HG03432 (cell line): Measurements from ENCODE around the gene LPAR2.
A peak's percentile ranks its signal among the peaks of the same experiment; 100 is the strongest.
"Not testable (repeated sequence)": the region's sequence is repeated elsewhere in the genome, so short reads cannot be mapped to it uniquely, and the experiment has no call there.

Experiments
- ATAC-seq: cut with Tn5 transposase; IDR thresholded peaks from one replicate; pipeline ENCODE4 v1.9.1; 2021; ENCODE audit warnings: mild to moderate bottlenecking, moderate library complexity; ENCODE audit not compliant: unreplicated experiment

Gene LPAR2

DNA sequence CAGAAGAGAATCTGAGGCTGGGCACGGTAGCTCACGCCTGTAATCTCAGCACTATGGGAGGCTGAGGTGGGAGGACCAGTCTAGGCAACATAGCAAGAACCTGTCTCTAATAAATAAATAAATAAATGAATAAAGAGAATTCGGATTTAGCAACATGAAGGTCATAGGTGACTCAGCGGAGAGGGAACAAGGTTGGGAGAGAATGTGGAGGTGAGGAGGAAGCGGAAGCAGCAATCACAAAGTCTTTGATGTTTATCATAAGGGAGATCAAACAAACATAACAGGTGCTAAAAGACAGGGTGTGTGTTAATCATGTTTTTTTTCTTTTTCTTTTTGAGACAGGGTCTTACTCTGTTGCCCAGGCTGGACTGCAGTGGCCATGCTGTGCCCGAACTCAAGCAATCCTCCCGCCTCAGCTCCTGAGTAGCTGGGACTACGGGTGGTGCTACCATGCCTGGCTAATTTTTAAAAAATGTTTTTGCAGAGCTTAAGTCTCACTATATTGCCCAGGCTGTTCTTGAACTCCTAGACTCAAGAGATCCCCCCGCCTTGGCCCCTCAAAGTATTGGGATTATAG lies 25.8 kb downstream of the LPAR2 start:
- no peak for ATAC-seq

DNA sequence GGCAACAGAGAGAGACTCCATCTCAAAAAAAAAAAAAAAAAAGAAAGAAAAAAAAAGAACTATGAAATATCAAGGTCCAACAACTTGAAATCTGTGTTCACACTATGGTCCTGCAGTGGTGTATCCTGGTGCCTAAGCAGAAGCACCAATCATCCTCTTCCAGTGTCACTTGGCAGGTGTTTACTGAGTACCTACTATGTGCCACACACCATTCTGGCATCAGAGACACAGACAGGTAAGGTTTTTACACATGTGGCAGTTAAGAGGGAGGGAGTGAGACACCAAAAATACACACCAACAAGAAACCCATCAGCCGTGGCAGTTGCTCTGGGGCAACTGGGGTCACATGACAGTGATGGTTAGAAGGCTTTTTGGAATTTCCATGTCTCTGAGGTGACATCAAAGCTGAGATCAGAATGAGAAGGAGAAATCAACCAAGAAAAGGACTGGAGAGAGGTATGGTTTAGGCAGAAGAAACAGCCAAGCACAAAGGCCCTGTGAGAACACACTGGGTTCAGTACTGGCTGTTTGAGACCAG lies 27.2 kb downstream of the LPAR2 start:
- no peak for ATAC-seq

DNA sequence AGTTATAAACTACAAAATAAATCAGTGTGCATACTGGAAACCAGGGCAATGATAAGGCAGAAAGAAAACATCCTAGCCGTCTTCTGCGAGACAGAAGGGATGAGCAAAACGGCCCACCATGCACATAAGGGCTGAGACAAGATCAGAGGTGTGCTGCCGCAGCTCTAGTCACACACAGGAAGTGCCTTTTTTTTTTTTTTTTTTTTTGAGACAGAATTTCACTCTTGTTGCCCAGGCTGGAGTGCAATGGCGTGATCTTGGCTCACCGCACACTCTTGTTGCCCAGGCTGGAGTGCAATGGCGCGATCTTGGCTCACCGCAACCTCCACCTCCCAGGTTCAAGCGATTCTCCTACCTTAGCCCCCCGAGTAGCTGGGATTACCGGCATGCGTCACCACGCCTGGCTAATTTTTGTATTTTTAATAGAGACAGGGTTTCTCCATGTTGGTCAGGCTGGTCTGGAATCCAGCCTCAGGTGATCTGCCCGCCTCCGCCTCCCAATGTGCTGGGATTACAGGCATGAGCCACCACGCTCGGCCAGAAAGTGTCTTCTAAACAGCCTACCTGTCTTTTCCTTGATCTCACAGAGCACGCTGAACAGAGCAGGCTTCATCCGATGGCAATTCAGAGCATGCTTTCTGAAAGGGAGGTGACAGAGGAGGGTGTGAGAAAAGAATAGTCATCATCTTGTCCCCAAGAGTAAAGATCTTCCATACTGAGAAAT lies 29.1 kb downstream of the LPAR2 start:
- not testable (repeated sequence) for ATAC-seq

DNA sequence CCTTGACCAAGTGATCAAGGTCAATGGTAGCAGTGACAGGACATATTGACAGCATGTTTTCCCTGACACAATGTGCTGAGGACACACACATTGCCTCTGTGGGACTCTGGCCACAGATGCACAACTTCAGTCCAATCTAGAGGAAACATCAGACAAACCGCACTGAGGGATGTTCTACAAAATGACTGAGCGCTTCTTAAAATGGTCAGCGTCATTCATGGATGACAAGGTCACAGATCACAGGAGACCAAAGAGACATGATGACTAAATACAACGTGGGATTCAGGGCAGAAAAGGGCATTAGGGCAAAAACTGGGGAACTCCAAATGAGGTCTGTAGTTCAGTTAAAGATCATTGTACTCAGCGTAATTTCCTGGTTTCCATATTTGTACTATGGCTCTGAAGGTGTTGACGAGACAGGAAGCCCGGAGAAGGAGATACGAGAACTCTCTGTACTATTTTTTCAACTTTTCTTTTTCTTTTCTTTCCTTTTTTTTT lies 30.2 kb downstream of the LPAR2 start:
- peak; percentile 74 for ATAC-seq

DNA sequence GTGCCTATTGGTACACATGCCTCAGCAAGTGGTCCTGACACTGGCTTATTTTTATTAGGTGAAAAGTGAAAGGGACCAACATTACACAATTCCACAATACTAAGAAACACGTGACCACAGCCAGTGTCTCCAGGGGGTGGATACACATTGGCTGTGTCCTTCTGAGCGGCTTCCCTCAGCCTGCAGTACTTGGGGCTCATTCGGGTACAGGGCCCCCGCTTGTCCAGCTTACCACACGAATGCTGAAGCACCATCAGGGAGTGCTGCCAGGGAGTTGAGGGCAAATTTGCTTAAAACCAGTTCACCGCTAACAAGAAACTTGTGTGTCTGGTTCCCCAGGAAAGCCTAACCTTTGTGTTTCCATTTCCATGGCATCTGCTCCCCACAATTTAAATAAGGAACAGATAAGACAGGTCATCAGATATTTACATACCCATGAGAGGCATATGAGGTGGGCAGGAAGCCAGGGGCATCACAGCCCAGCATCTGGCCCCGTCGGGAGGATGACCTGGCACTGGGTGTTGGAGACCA lies 32.8 kb downstream of the LPAR2 start:
- no peak for ATAC-seq

DNA sequence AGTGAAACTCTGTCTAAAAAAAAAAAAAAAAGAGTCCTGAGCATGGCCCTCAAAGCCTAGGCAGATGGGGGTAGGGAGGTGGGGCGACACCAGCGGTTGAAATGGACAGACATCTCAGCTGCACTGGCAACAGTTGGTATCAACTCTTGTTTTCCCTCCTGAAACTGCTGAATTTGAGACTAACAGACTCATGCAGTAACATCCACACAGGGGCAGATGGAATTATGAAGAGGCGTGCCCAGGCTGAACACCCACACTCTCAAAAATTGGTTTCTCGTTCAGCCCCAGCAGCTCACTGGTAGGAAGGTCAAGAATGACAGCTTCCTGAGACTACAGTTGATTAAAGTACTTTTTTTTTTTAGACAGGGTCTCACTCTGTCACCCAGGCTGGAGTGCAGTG lies 33.6 kb downstream of the LPAR2 start:
- no peak for ATAC-seq

DNA sequence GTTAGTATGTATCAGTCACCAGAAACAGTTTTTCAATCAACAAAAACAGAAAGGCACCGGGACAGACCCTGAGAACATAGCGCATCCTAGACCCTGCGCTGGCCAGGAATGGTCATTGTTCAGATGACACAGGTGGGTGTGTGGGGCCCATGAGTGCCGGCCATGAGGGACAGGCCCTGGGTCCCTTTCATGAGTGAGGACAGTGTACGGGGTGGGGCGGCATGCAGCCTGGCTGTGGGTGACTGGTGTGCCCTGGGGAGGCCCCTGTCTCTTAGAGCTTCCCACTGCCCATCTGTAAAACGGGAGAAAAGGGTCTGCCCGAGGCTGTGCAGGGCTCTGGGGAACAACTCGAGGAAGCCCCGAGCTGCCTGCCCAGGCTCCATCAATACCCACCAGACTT lies 35.3 kb downstream of the LPAR2 start:
- ATAC-seq, result no peak

DNA sequence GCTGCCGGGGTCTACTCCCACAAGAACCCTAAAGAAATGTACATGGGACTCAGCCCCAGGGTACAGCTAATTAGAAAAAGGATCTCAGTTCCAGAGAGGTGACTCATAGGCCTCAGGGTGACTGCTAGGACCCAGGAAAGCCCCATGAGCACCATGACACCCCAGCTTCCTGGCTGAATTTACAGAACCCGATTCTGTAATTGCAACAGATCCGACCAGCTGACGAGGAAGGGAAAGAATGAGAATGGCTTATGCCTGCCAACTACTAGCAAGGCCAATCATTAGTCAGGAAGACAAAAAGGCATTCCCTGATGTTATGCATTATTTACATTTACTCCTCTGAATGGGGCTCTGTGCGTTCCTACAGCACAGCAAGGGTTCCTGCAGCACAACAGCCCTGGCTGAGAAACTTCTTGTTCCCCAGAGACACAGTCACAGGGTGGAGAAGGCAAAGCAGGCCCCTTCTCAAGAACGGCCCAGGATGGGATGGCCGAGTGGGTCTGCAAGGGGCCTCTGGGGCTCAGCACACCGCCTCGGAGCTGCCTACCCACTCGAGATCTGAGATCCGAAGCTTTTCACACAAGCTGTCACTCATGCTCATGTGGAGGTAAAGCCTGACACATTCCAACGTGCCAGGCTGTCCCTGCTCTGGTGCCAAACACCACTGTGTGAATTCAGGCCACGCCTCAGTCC lies 36.7 kb downstream of the LPAR2 start:
- ATAC-seq, result peak; percentile 77

DNA sequence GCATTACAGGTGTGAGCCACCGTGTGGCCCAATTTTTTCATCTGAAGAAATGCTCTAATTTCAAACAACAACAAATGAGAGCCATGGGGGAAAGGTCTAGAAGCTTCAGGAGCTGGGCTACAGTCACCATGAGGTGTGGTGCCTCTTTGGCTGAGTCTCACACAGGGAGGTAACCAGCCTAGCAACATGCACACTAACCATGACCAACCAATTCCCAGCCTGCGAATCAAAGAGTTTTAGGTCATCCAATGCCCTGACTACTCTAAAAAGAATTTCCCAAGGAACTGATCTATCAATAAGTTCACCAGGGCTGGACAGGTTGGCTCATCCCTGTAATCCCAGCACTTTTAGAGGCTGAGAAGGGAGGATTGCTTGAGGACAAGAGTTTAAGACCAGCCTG lies 39.5 kb downstream of the LPAR2 start:
- ATAC-seq, result no peak

DNA sequence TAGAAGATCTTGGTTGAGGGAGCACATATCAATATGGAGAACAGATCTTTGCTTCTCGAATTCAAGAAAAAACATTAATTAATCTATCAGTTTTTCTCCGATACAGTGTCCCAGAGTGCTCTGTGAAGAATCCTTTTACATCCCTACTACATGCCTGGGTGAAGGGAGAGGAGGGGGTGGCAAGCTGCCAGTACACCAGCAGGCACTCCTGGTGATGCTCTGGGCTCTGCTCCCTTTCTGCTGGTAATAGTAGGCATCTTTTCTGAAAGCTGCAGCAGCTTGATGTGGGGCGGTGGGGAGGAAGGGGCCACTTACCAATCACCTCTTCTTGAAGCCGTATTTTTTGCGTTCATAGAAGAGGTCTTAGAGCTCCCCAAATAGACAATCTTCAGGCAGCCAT lies 40.2 kb downstream of the LPAR2 start:
- ATAC-seq, result no peak

DNA sequence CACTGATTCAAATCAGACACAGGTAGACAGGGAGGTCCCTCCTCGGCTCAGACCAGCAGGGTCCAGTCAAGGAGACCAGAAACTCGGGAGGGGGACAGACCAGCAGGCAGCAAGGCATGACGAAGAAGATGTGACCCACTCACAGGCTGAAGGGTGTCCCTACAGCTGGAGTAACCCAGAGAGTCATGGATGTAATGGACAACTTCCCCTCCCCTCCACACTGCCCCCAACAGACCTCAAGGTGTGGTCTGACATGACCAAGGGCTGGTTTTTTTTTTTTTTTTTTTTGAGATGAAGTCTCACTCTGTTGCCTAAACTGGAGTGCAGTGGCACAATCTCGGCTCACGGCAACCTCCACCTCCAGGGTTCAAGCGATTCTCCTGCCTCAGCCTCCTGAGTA lies 43.7 kb downstream of the LPAR2 start:
- no peak for ATAC-seq

DNA sequence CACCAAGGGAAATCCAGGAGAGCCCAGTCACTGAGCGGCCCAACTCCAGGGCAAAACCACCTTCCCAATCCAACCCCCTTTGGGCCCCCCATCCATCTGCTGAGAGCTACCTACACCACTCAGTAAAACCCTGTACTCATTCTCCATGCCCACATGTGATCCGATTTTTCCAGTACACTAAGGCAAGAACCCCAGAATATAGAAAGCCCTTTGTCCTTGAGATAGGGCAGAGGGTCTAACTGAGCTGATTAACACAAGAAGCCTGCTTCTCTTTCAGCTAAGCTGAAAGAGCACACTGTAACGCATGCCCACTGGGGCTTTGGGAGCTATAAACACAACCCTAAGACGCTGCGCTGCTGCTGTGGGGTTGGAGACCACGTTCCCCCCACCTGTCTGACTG lies 45.5 kb downstream of the LPAR2 start:
- no peak for ATAC-seq

DNA sequence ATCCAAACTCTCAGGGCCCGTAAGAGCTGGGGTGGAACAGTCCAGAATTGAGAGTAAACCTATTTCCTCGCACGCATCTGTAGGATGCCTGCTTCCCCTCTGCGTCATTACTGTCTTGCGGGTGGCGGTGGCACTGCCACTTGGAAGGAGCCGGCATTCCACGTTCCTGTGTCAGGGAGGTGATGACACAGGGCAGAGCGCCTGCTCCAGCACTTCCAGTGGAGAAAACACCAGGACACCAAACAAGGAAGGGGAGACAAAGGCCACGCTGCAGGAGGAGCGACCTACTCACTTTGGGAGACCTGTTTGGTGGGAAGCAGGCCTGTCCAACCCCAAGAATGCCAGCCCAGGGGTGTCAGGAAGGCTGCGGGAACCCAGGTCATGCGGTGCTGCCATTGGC lies 46.6 kb downstream of the LPAR2 start:
- ATAC-seq, result no peak

DNA sequence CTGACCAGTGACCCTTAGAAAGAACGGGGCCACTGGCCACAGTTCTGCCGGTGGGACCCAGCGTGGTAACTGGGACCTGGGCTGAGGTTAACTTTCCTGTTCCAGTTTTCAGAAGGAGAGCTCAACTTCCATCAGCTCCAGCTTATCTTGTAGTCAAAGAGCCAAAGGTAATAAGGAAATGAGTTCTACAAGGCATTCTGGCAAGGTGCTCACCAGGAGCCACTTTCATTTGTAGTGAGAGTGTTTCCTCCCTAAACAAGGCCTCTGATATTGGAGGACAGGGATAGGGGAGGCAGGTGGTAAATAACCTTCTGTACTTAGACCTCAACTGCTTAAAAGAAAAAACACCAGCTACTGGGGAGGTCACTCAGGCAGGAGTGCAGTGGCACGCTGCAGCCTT lies 47.6 kb downstream of the LPAR2 start:
- no peak for ATAC-seq

DNA sequence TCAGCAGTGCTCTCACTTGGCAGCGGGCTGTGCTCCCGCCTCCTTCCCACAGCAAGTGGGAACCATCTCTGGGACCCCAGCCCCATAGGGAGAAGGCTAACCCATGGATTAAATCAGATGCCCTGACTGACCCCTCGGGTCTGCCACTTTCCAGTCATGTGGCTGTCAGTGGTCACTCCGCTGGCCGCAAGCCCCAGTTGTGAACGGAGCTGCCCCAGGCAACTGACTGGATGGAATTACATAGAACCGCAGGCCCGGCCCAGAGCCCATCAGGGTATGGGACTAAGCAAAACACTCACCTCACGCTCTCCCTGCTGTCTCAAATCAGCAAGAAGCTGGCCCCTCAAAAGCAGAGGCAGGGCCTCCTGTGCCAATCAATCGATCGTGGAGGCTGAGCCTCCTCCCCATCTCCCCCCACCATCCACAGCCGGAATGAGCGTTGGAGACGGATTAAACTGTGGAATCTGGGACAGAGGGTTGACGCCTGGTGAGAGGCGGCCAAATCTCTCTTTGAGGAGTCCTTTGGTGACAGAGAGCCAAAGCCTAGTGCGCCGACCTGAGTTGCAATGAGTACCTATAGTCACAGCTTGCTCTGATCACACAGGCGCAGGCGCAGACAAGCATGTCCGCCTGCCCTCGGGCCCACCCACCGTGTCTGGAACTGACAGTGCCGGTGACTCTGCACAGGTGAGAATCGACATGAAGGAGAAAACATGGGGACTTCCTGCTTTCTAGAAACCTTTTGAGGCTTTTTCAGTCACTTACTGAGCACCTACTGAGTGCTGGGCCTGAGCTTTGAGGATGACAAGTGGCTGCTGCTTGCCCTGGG lies 48.3 kb downstream of the LPAR2 start:
- ATAC-seq, result no peak

DNA sequence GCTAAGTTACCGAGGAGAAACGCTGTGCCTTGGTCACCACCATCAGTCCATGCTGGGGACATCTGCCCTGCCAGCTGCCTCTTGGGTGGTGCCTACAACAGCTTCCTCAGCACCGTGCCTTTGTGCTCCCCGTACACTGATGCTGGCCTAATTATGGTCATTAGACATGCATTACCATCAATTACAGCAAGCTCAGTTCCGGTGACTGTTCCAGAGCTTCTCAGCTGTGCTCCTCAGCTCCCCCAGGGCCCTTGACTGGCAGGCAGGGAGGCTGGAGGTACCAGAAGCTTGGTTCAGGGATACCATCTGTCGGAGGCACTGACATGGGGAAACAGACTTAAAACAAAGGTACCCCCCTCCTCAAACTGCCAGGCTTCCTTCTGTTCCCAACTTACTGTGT lies 49.8 kb downstream of the LPAR2 start:
- no peak for ATAC-seq

DNA sequence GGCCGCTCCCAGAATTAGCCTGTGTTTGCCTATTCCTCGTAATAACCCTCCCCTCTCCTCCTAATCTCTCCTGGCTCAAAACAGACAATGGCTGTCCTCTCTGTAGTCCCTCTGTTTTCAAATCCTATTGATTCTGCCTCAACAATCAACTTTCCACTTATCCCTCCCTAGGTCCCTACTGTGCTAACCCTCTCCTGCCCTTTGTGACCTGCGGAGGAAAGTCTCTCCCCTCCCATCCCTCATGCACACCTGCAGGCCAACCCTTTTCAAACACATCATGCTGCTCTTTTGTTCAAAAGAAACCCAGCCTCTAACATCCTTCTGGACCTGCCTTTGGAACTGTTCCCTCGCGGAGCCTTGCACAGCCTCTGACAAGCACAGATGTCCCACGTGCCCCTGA lies 52.6 kb downstream of the LPAR2 start:
- ATAC-seq, result no peak
